GM12878 (cell line): ENCODE data around the gene RASGRF2. TPM values are rescaled to one million over a fixed set of nuclear protein-coding genes. Genes with fewer than 3 reads are reported as not detected.
"Not testable (repeated sequence)": the region's sequence is repeated elsewhere in the genome, so short reads cannot be mapped to it uniquely, and the experiment has no call there.

Experiments used
- ATAC-seq: fragments of 200-7000 bp; cut with Tn5 transposase; 3 replicates; pipeline ENCODE4 v1.9.1; 2020; ENCODE audit warnings: mild to moderate bottlenecking, moderate library complexity
- BruUV-seq: library from RNA; stranded (reverse); fragments of 400-500 nt; replicated peaks from 2 replicates; lab custom pipeline; 2021; lab: Mats Ljungman, UMichigan
- CTCF ChIA-PET: fragments of 300-600 bp; sonication (Branson Sonifier 250); formaldehyde crosslinking; extraction: SDS; loops from one replicate; lab custom pipeline; 2021; ENCODE audit warnings: inconsistent platforms; lab: Yijun Ruan, JAX
- POLR2A ChIA-PET: fragments of 350-600 bp; formaldehyde crosslinking; extraction: SDS; loops from one replicate; lab custom pipeline; 2021; ENCODE audit warnings: inconsistent platforms; lab: Charles Lee
- RAD21 ChIA-PET: fragments of 300-600 bp; sonication (Branson Sonifier 250); formaldehyde crosslinking; loops from one replicate; lab custom pipeline; 2023; ENCODE audit warnings: antibody characterized with exemption; ENCODE audit not compliant: unreplicated experiment; lab: Charles Lee
- SMC1A ChIA-PET: fragments of 300-600 bp; sonication (Branson Sonifier 250); formaldehyde crosslinking; loops from one replicate; lab custom pipeline; 2023; ENCODE audit not compliant: unreplicated experiment, uncharacterized antibody; lab: Charles Lee
- DNase-seq: peaks from one replicate; pipeline ENCODE4 v3.0.0-alpha.2; 2011; ENCODE audit warnings: low read depth, low spot score
- FAIRE-seq: peaks from 3 replicates; lab custom pipeline; 2011; peaks lifted over from hg19 to GRCh38; lab: Jason Lieb, UNC
- H2AFZ ChIP-seq: 2 replicates; pipeline ENCODE4 v1.6.0; 2011; ENCODE audit warnings: low read depth, low read length, control low read depth; ENCODE audit not compliant: control insufficient read depth
- H3K27ac ChIP-seq: 2 replicates; pipeline ENCODE4 v1.5.1; 2011; ENCODE audit warnings: control low read depth; ENCODE audit not compliant: control insufficient read depth, insufficient read depth
- H3K27me3 ChIP-seq, 2 experiments: replicated peaks in 1 of 2; 2 replicates each; pipeline versions ENCODE4 v1.6.0 to v1.6.1; 2011; ENCODE audit warnings: low read length in 1 of 2; ENCODE audit not compliant: control insufficient read depth in 2 of 2, insufficient read depth in 2 of 2
- H3K36me3 ChIP-seq, 2 experiments: 2 replicates each; pipeline ENCODE4 v1.5.1; 2011; ENCODE audit warnings: low read length in 1 of 2; ENCODE audit not compliant: control insufficient read depth in 2 of 2, insufficient read depth in 2 of 2
- H3K4me1 ChIP-seq: 2 replicates; pipeline ENCODE4 v1.6.1; 2011; ENCODE audit warnings: mild to moderate bottlenecking, low read length, moderate library complexity, mixed read lengths; ENCODE audit not compliant: control insufficient read depth, insufficient read depth
- H3K4me2 ChIP-seq: 2 replicates; pipeline ENCODE4 v1.6.0; 2011; ENCODE audit warnings: control low read depth; ENCODE audit not compliant: control insufficient read depth, insufficient read depth
- H3K4me3 ChIP-seq: fragments of 200-600 bp; sonication (generic); 2 replicates; pipeline ENCODE4 v1.5.1; 2016
- H3K79me2 ChIP-seq: 2 replicates; pipeline ENCODE4 v1.6.0; 2011; ENCODE audit warnings: low read length; ENCODE audit not compliant: control insufficient read depth, insufficient read depth
- H3K9ac ChIP-seq: 2 replicates; pipeline ENCODE4 v1.8.0; 2011; ENCODE audit warnings: low read length, control low read depth, mixed read lengths; ENCODE audit not compliant: control insufficient read depth, insufficient read depth
- H3K9me3 ChIP-seq: replicated peaks from 3 replicates; pipeline ENCODE4 v1.5.1; 2011; ENCODE audit warnings: mild to moderate bottlenecking, low read length; ENCODE audit not compliant: control insufficient read depth, insufficient read depth
- H4K20me1 ChIP-seq: 2 replicates; pipeline ENCODE4 v1.6.0; 2011; ENCODE audit not compliant: control insufficient read depth, insufficient read depth
- CBFB ChIP-seq: IDR thresholded peaks from 2 replicates; pipeline ENCODE4 v1.6.1; 2016; ENCODE audit warnings: antibody characterized with exemption, low read depth
- CBX3 ChIP-seq: fragments of 200-600 bp; sonication (generic); IDR thresholded peaks from 2 replicates; pipeline ENCODE4 v1.6.1; 2016; ENCODE audit warnings: low read depth, borderline replicate concordance
- CHD1 ChIP-seq: IDR thresholded peaks from 2 replicates; pipeline ENCODE4 v1.6.1; 2012; ENCODE audit warnings: low read depth, low read length, improper control_type of control experiment
- ETV6 ChIP-seq, 2 experiments: fragments of 450-650 bp in 1 of 2; IDR thresholded peaks in 1 of 2; conservative IDR thresholded peaks in 1 of 2; 2 replicates each; pipeline ENCODE4 v1.6.1; 2014; ENCODE audit warnings: antibody characterized with exemption in 1 of 2, borderline replicate concordance in 1 of 2, low read depth in 1 of 2, mild to moderate bottlenecking in 1 of 2, moderate library complexity in 1 of 2
- FOXM1 ChIP-seq: IDR thresholded peaks from 2 replicates; pipeline ENCODE4 v1.6.1; 2012; ENCODE audit warnings: low read depth, mild to moderate bottlenecking, inconsistent platforms, low read length, moderate library complexity
- HDGF ChIP-seq: fragments of 450-650 bp; IDR thresholded peaks from 2 replicates; pipeline ENCODE4 v1.6.1; 2016; ENCODE audit warnings: antibody characterized with exemption
- KLF5 ChIP-seq: fragments of 450-650 bp; IDR thresholded peaks from 2 replicates; pipeline ENCODE4 v1.6.1; 2014; ENCODE audit warnings: mild to moderate bottlenecking; ENCODE audit not compliant: partially characterized antibody
- MYC ChIP-seq: IDR thresholded peaks from 2 replicates; pipeline ENCODE4 v1.6.1; 2011; ENCODE audit warnings: mild to moderate bottlenecking, low read length, moderate library complexity, inconsistent platforms; ENCODE audit not compliant: insufficient read depth, insufficient replicate concordance, insufficient read length, severe bottlenecking
- RAD21 ChIP-seq: IDR thresholded peaks from 2 replicates; pipeline ENCODE4 v1.6.1; 2011; ENCODE audit warnings: mild to moderate bottlenecking, low read depth, low read length, moderate library complexity; ENCODE audit not compliant: insufficient read depth
- YY1 ChIP-seq: IDR thresholded peaks from 2 replicates; pipeline ENCODE4 v1.6.1; 2011; ENCODE audit warnings: low read depth, mild to moderate bottlenecking, low read length
- ZBED1 ChIP-seq: IDR thresholded peaks from 2 replicates; pipeline ENCODE4 v1.6.1; 2016; ENCODE audit warnings: borderline replicate concordance
- ZNF24 ChIP-seq: fragments of 450-650 bp; IDR thresholded peaks from 2 replicates; pipeline ENCODE4 v1.6.1; 2017; ENCODE audit warnings: antibody characterized with exemption, mild to moderate bottlenecking
- WGBS: methylation state at CpG from one replicate; pipeline ENCODE4 v1.1.6; 2016; ENCODE audit warnings: low lambda C conversion rate; ENCODE audit not compliant: insufficient replicate concordance, insufficient coverage; ENCODE audit errors: missing lambda C conversion rate; 5-methylcytosine and 5-hydroxymethylcytosine counted together
- in situ Hi-C: fragments of 300-500 bp; cut with MboI; formaldehyde crosslinking; loops from 9 replicates; pipeline ENCODE4 v1.14.3; 2018; ENCODE audit warnings: mixed read lengths
- intact Hi-C: fragments of 100-400 bp; cut with micrococcal nuclease; formaldehyde crosslinking; loops from one replicate; pipeline ENCODE4 v1.14.2; 2022; ENCODE audit not compliant: unreplicated experiment
- polyA plus RNA-seq, 11 experiments: library from polyadenylated mRNA; depleted of rRNA in 4 of 11; unstranded in 6 of 11; stranded (reverse) in 5 of 11; fragments of >200 nt; fragmentation: Nextera tagmentation in 4 of 11; fragmentation: Illumina TruSeq in 1 of 11; extraction: Ambion mirVana in 4 of 11; extraction: Trizol in 1 of 11; gene quantifications; 1 replicate in 1 of 11; 2 replicates in 10 of 11; pipeline versions ENCODE4 v1.2.1 to v1.2.3, GENCODE V29; 2011 to 2016; ENCODE audit warnings: inconsistent platforms in 2 of 11, missing spikeins in 2 of 11, low read depth in 1 of 11
- total RNA-seq, 4 experiments: library from RNA; depleted of rRNA in 3 of 4; stranded (reverse); fragments of >200 nt in 3 of 4; fragmentation: Illumina TruSeq in 1 of 4; extraction: Trizol in 1 of 4; gene quantifications; 2 replicates each; pipeline versions ENCODE4 v1.2.1 to v1.2.3, GENCODE V29; 2013 to 2021
- TF ChIP-seq, protein P1 (sequence below): fragments of 450-650 bp; IDR thresholded peaks from 2 replicates; pipeline ENCODE4 v1.6.1; 2014; ENCODE audit warnings: mild to moderate bottlenecking
- TF ChIP-seq, protein P2 (sequence below): fragments of 450-650 bp; IDR thresholded peaks from 2 replicates; pipeline ENCODE4 v1.6.1; 2018; ENCODE audit warnings: borderline replicate concordance, mild to moderate bottlenecking; ENCODE audit not compliant: partially characterized antibody

Gene RASGRF2
- total and polyA plus RNA-seq, 10 of the 15 experiments (the other 5 are each of a cell fraction or from before 2014, with no cell fraction given): 0.05 to 0.24 (median 0.07) TPM

DNA sequence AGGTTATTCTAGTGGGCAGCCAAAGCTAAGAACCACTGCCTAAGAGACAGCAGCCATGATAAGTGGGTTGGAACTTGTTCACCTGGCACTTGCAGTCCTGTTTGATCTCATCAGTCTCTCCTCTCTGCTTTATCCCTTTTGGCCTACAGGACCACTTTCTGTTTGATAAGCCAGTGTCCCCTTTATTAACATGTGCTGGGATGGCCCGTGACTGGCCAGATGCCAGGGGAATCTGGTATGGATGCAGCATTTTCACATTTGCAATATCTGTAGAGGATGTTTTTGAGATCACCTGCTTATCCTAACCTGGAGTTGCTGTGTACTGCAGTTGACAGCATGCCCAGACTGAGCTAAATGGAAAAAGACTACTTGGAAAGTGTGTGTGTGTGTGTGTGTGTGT is 296.6 kb downstream of the RASGRF2 start:
- WGBS: 100% methylated on average over 1 of the region's 1 CpG
- TF ChIP-seq CHD1: no peak
- TF ChIP-seq MYC: no peak
- TF ChIP-seq ETV6 (conservative IDR thresholded peaks at IDR 0.05 in 1 of 2, IDR thresholded peaks at IDR 0.05 in 1 of 2; ENCODE audit: borderline replicate concordance in 1 of 2, low read depth in 1 of 2): no peak
- no peak for TF ChIP-seq ZNF24
- TF ChIP-seq CBX3: no peak
- TF ChIP-seq ZBED1: no peak
- TF ChIP-seq RAD21: no peak
- TF ChIP-seq FOXM1: no peak
- TF ChIP-seq, protein P1, sequence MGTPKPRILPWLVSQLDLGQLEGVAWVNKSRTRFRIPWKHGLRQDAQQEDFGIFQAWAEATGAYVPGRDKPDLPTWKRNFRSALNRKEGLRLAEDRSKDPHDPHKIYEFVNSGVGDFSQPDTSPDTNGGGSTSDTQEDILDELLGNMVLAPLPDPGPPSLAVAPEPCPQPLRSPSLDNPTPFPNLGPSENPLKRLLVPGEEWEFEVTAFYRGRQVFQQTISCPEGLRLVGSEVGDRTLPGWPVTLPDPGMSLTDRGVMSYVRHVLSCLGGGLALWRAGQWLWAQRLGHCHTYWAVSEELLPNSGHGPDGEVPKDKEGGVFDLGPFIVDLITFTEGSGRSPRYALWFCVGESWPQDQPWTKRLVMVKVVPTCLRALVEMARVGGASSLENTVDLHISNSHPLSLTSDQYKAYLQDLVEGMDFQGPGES: no peak
- no peak for TF ChIP-seq HDGF
- TF ChIP-seq YY1: no peak
- TF ChIP-seq, protein P2, sequence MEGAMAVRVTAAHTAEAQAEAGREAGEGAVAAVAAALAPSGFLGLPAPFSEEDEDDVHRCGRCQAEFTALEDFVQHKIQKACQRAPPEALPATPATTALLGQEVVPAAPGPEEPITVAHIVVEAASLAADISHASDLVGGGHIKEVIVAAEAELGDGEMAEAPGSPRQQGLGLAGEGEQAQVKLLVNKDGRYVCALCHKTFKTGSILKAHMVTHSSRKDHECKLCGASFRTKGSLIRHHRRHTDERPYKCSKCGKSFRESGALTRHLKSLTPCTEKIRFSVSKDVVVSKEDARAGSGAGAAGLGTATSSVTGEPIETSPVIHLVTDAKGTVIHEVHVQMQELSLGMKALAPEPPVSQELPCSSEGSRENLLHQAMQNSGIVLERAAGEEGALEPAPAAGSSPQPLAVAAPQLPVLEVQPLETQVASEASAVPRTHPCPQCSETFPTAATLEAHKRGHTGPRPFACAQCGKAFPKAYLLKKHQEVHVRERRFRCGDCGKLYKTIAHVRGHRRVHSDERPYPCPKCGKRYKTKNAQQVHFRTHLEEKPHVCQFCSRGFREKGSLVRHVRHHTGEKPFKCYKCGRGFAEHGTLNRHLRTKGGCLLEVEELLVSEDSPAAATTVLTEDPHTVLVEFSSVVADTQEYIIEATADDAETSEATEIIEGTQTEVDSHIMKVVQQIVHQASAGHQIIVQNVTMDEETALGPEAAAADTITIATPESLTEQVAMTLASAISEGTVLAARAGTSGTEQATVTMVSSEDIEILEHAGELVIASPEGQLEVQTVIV: no peak
- TF ChIP-seq CBFB: no peak
- TF ChIP-seq KLF5: no peak
- TF ChIP-seq, all 136 proteins: peak for 0

DNA sequence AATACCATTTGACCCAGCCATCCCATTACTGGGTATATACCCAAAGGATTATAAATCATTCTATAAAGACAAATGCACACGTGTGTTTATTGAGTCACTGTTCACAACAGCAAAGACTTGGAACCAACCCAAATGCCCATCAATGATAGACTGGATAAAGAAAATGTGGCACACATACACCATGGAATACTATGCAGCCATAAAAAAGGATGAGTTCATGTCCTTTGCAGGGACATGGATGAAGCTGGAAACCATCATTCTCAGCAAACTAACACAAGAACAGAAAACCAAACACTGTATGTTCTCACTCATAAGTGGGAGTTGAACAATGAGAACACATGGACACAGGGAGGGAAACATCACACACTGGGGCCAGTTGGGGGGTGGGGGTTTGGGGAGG is 302.6 kb downstream of the RASGRF2 start:
- H3K27ac ChIP-seq, in situ Hi-C loops, H3K4me2 ChIP-seq, H3K9me3 ChIP-seq, H3K4me1 ChIP-seq, H2AFZ ChIP-seq, H3K79me2 ChIP-seq, H3K27me3 ChIP-seq, FAIRE-seq, DNase-seq, RAD21 ChIA-PET, H4K20me1 ChIP-seq, CTCF ChIA-PET, intact Hi-C loops, SMC1A ChIA-PET, H3K9ac ChIP-seq, H3K36me3 ChIP-seq, BruUV-seq, H3K4me3 ChIP-seq, POLR2A ChIA-PET, ATAC-seq: not testable (repeated sequence)
- WGBS: 100% methylated on average over 1 of the region's 1 CpG

More for the DNA sequence above, 296.6 kb downstream of the RASGRF2 start:
- POLR2A ChIA-PET: no interaction called here
- H3K27me3 ChIP-seq: no peaks in the 10 kb centered on the region
- H4K20me1 ChIP-seq: no peaks in the 10 kb centered on the region
- SMC1A ChIA-PET: interaction anchor here (0.6 kb wide), 1 partner anchor 13 kb away, joined by 3 read pairs; no protein-coding TSS in a partner anchor
- no peak overlapping the region for H3K4me2 ChIP-seq
- H3K4me3 ChIP-seq: no peak overlapping the region
- H3K27ac ChIP-seq: no peak overlapping the region
- RAD21 ChIA-PET: no interaction called here
- in situ Hi-C loops: no loop called here
- no TSS peak for BruUV-seq
- DNase-seq (no peak), FAIRE-seq (no peak), ATAC-seq (no peak)
- H3K9ac ChIP-seq: no peak overlapping the region
- CTCF ChIA-PET: no interaction called here
- H3K4me1 ChIP-seq: no peaks in the 10 kb centered on the region
- no peaks in the 10 kb centered on the region for H3K36me3 ChIP-seq
- no peak overlapping the region for H2AFZ ChIP-seq
- no peaks in the 10 kb centered on the region for H3K79me2 ChIP-seq
- intact Hi-C loops: no loop called here
- H3K9me3 ChIP-seq: no peaks in the 10 kb centered on the region
